ENCODE data around the gene ERGIC1.

Gene ERGIC1

GRCh38 chr5:172951371-172952033 lies 117.5 kb downstream of the ERGIC1 start:
- no peak for DNase-seq

DNA sequence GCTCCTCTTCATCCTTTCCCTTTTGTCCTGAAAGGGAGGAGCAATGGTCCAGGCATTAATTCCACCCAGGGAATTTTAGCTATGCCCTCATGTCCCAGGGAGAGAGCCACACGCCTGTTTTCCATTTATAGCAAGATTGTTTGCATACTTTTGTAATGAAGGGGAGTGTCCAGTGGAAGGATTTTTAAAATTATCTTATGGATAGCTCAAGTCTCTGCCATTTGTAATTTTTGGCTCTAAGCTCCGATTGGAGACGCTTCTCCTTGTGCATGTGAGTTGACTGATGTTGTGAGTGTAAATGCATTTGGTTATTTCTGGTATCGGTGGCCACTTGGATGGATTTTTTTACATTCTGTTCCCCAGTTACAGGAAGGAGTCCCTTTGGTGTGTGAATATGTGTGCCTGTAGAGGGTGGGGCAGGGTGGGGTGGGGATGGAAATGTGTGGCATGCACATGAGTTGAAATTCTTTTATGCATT lies 118.0 kb downstream of the ERGIC1 start:
- DNase-seq: peak; percentile 17 to 26

DNA sequence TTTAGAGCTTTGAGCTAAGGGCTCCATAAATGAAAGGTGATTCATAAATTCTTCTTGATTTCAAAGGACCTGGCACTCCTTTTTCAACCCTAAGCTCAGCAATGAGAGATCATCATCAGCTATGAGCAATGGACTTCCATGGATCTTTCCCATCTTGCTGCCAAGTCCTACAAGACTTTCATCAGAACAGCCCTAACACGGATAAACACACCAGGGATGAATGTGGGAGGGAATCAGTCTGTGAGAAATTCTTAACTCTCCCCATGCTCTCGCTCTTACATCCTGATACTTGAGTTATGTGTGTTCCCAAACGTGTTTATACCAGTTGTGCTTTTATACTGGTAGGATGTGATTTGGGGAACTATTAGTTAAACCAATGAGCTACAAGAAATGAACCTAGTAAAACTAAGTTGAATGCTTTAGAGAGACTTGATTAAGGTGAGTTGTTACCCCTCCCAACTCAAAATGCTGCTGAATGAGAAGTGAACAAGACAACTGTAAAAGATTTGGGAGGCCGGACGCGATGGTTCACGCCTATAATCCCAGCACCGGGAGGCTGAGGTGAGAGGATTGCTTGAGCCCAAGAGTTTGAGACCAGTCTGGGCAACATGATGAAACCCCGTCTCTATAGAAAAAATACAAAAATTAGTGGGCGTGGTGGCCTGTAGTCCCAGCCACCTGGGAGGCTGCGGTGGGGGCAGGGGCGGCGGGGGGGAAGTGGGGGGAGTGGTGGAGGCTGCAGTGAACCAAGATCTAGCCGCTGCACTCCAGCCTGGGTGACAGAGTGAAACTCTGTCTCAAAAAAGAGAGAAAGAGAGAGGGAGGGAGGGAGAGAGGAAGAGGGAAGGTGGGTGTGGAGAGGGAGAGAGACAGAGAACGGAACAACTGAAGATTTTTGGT lies 120.0 kb downstream of the ERGIC1 start:
- DNase-seq: peak in 1 of 2 experiments; percentile 19

DNA sequence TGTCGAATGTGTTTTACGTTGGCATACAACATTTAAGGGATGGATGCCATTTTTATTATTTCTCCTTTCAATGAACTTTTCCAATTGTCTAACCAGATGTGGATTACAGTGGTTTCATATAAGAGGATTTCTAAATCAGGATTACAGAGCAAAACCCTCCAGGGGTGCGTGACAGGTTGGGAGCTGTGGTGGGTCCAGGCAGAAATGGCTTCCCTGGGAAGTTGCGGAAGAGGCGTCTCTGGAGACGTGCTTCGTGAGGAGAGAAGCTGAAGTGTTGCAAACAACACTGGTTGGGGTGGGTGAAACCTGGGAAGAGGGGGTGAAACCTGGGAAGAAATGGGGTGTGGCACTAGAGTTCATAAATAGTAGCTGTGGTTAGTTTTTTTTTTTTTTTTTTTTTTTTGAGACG lies 120.7 kb downstream of the ERGIC1 start:
- DNase-seq: no peak

GRCh38 chr5:172956228-172956627 lies 122.2 kb downstream of the ERGIC1 start:
- DNase-seq: no peak

GRCh38 chr5:172956936-172957335 lies 122.9 kb downstream of the ERGIC1 start:
- no peak for DNase-seq

- no peak for DNase-seq
These were observed 123.4 kb downstream of the ERGIC1 start for GRCh38 chr5:172957458-172957857.

DNA sequence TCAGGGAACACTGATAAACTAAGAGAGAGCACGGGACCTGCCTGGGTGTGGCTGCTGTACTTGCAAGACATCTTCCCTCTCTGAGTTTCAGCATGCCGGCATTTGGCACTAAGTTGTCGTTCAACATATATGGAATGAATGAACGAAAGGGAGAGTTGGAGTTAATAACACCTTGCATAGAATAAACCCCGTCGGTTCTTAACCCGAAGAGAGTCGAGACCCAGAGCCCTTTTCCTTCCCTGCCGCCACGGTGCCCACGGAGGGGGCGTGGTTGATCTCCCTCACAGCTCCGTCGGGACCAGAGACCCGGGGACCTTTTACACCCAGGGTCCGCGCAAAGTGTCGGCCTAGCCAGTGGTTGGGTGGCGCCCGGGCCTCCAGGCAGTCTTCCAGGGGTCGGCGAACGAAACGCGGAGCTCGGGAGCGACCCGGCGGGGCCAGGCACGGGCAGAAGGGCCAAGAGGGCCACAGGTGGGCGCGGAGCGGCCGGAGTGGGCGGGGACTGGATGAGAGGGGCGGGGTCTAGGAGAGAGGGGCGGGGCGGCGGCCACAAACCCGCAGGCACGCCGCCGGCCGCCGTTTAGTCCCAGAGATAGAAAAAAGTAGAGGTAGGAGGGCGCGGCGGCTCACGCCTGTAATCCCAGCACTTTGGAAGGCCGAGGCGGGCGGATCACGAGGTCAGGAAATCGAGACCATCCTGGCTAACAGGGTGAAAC lies 124.4 kb downstream of the ERGIC1 start:
- peak in 1 of 2 experiments; percentile 39 for DNase-seq

DNA sequence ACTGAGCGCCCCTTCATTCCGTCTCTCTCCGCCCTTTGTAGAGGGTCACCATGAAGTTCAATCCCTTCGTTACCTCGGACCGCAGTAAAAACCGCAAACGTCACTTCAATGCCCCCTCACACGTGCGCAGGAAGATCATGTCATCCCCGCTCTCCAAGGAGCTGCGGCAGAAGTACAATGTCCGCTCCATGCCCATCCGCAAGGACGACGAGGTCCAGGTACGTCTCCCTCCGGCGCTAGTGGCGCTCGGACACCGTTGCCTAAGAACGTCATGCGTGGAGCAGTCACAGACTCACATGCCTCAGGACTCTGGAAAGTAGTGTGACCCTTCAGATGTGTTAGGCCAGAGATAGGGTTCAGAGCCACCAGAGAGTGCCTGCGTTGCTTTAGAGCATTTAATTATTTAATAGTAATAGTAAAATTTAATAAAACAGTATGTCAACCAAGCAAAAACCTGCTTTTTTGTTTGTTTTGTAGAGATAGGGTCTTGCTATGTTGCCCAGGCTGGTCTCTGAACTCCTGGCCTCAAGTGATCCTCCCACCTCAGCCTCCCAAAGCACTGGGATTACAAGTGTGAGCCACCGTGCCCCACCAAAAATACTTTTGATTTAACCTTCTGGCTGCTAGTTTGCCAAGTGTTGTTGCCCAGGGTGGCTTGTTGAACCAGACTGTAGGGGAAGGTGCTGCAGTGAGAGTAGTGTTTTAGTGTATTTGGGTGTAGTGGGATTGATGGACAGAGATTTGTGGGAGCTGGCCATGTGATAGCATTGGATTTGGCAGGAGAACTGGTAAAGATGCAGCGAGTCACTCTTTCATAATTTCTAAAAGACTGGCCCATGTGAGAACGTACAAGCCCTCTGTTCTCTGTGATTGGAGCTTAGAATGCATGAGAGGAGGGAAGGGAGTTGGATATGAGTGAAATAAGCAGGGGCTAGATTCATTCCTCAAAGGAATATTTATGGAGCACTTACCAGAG lies 126.1 kb downstream of the ERGIC1 start:
- DNase-seq: no peak

DNA sequence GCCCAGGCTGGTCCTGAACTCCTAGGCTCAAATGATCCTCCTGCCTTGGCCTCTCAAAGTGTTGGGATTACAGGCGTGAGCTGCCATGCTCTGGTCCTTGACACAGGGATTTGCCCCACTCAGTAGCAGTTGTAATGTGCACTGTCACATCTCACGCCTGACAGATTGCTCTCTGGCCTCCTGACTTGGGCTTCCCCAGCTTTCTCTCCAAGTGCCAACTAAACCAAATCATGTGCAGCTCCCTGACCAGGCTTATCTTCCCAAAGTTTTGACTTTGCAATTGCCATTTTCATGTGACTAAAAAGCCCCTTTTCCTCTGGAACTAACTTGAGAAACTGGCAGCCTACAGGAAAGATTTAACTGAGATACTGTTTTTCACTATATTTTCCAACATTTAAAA lies 135.9 kb downstream of the ERGIC1 start:
- DNase-seq: no peak

DNA sequence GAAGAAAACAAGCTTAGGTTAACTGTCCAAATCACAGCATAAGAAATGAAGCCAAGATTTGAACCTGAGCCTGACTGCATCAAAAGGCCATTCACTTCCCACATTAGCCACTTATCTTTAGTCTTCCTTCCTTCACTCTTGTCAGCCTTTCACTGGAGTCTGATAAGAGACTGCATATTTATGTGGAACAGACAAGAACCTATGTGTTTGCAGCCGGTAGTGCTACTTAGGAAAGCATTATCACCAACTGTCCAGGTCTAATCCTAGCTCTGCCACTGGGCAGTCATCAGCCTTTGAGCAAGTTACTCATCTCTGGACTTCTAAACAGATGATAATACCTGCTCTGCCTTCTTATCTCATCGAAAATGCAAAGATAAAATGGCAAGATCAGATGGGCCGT lies 137.4 kb downstream of the ERGIC1 start:
- no peak for DNase-seq

DNA sequence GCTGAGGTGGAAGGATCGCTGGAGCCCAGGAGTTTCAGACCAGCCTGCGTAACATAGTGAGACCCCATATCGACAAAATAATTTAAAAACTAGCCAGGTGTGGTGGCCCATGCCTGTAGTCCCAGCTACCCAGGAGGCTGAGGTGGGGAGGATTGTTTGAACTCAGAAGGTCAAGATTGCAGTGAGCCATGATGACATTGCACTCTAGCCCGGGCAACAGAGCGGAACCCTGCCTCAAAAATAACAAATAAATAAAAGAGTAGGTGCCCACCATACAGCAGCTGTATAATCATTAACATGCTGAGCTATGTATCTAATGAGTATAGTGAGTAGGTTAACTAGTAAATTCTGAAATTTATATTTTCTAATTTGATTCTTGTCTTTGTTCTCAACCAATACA lies 138.5 kb downstream of the ERGIC1 start:
- no peak for DNase-seq

DNA sequence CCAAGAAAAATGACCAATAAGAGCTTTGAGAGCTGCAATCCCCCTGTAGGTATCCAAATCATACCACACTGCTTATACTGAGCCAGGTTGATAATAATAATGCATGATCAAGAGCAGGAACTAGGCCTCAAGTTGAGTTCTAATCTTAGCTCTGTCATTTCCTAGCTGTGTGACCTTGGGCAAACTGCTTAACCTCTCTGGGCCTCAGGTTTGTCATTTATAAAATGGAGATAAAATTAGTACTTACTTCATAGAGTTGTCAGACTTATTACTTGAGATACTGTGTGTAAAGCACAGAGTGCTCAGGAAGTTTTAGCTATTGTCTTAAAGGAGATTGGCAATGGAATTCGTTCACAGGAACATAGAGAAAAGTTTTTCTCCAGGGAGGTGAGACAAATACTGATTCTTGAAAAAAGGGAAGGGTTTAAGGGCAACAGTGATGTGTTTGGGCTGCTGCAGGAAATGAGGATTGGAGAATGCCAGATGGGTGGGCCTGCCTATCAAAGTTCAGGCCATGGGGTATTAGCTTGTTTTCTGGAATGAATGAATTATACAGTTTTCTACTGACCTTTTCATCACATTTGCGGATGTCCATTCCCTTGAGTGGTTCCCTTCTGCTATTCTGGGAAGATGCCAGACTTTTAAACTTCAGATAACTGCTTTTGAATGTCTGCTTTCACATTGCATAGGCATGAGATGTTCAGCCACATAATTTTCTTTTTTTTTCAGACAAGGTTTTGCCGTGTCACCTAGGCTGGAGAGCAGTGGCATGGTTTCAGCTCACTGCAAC lies 139.3 kb downstream of the ERGIC1 start:
- DNase-seq: no peak

GRCh38 chr5:172973931-172974330 lies 139.9 kb downstream of the ERGIC1 start:
- DNase-seq: no peak

GRCh38 chr5:172975289-172975688 lies 141.2 kb downstream of the ERGIC1 start:
- no peak for DNase-seq

DNA sequence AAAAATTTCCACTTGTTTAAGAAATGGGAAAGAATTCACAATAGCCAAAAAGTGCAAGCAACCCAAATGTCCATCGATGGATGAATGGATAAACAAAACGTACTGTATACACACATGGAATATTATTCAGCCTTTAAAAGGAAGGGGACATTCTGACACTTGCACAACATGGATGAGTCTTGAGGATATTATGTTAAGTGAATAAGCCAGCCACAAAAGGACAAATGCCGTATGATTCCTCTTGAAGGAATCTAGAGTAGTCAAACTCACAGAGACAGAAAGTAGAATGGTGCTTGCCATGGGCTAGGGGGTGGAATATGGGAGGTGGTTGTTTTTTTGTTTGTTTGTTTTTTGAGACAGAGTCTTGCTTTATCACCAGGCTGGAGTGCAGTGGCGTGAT lies 145.7 kb downstream of the ERGIC1 start:
- no peak for DNase-seq

- DNase-seq: no peak
These were observed 147.9 kb downstream of the ERGIC1 start for GRCh38 chr5:172981931-172982330.

DNA sequence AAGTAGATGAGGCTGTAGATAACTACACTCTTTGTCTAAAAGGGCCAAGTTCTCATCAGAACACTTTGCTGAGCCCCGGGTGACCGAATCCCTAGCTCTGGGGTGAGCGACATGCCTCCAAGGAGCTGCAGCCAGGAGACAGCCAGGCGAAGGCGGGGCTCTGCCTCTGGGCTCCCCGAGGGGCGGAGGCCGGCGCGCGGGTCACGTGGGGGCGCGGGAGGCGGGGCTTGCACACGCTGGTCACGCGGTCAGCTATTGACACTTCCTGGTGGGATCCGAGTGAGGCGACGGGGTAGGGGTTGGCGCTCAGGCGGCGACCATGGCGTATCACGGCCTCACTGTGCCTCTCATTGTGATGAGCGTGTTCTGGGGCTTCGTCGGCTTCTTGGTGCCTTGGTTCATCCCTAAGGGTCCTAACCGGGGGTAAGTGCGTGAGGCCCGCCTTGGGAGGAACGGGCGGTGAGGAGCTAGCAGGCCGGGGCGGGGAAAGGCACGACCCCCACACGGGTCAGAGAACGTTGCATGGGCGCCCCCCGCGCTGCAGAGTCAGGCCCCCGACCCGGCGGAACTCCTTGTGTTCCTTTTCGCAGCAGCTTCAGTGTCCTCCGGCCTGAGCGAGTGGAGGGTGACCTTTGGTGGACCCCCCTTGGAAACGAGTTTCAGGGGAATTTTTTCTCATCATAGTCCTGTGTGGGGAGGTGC lies 149.6 kb downstream of the ERGIC1 start, which contains the start of gene ATP6V0E1:
TSS of gene ATP6V0E1 (plus strand) at position 230 of the 702 bp plus-strand sequence. CDS start at position 320, 90 bp downstream.
- peak; percentile 83 to 92 for DNase-seq

DNA sequence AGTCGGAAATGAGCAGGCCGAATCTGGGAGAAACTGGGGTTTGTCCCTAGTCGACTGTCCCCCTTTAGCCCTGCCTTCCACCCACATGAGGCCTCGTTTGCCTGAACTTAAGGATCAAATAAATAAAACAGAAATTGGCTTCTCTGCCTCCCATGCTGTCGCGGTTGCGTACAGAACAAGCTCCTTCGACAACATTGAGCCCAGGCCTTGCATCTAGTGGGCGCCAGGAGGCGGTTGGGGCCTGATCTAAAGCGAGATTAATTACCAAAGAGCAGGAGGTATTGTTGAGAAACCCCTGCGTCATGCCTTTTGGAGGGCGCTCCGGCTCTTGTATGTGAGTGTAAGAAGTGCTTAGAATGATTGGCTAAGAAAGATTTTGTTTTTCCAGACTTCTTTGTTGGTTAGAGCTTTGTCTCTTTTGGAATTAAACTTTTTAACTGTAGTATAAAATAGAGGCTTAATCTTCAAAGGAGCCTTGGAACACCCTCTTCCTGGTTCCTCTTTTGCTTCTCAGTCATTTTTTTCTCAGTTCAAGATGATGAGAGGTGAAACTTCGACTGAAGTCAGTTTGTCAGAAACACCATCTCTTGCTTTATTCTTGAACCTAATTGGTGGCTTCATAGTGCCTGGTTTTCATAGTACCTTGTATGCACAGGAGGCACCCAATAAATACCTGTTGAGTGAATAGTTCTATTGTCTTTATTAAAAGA lies 150.3 kb downstream of the ERGIC1 start:
- peak; percentile 75 to 90 for DNase-seq

DNA sequence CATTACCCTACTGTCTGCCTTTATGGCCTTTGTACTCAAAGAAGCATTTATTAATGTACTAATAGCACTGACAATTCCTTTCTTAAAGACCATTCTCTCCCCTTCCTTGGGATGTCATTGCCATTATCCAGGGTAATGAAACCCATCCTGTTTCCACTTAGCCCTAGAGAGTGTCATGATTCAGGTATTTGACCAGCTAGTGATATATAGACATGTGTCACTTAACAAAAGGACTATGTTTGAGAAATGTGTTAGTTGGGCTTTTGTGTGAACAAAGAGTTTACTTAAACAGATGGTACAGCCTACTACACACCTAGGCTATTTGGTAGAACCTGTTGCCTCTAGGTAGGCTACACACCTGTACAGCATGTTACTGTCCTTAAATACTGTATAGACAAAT lies 151.5 kb downstream of the ERGIC1 start:
- DNase-seq: no peak
